ENCODE data around the gene CNNM3. TPM values are rescaled to one million over a fixed set of nuclear protein-coding genes. Genes with fewer than 3 reads are reported as not detected.
A peak's percentile ranks its signal among the peaks of the same experiment; 100 is the strongest.

CNNM3 gene
- total RNA-seq, 2 donors from 2014 or later: 17.9 to 22.0 TPM

DNA sequence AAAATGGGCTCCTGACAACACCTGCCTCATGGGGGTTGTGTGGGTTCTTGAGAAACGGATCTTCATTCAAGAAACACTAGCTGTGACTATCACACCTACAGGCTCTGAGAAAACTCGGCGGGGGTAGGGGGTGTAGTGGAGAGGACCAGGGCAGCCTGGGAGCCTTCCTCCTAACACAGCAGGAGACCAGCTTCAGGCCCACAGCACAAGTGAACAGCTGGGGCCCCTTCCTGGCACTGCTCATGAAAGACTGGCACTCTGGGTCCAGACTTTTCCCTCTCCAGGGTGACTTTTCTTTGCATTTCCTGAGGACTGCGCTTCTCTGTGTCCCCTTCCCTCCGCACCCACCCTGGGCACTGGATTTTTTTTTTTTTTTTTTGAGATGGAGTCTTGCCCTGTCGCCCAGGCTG lies 61.0 kb downstream of the CNNM3 start:
- Mint-ChIP-seq H3K4me3 (no peak overlapping the region), H3K4me1 (peaks cover 10% of the 10 kb centered on the region), H3K27me3 (no peaks in the 10 kb centered on the region), H3K27ac (no peak overlapping the region), H3K36me3 (ENCODE audit: low read depth) (no peaks in the 10 kb centered on the region), H3K9me3 (no peaks in the 10 kb centered on the region)
- ATAC-seq (replicated peaks): no peak

DNA sequence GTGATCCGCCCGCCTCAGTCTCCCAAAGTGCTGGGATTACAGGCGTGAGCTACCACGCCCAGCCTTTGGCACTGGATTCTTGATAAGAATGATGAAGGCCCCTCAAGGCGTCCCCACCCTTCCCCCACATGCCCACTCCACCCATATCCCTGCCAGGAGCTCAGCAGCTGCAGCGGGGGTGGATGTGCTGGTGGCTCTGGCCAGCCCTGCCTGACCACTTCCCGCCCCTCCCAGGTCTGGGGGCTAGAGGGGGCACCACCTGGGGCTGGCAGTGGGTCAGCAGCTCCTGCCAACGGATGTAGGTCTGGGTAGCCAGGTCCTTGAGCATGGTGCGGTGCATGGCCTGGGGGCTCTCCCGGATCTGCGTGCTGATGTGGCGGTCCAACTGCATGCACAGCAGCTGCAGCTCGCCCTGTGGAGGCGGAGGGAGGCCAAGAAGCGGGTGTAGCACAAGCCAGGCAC lies 61.6 kb downstream of the CNNM3 start:
- H3K27me3 Mint-ChIP-seq: no peaks in the 10 kb centered on the region

DNA sequence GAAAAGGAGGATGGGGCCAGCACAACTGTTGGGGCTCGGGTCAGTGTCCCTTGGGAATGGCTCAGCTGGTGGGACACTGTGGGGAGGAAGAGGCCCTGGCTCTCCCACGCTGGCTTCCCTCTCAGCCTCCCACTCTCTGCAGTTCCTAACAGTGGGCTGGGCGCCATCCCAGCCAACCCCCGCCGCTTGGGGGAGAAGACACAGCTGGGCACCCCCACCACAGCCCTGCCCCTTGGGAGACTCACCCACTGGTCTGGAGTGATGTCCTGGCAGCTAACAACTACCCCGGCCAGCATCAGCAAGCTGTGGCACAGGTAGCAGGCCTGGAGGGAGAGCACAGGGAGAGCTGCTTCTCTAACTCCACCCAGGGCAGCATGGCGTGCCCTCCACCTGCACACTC lies 62.1 kb downstream of the CNNM3 start:
- no peak for ATAC-seq (replicated peaks)
- H3K36me3 Mint-ChIP-seq (ENCODE audit: low read depth): no peaks in the 10 kb centered on the region

More for the DNA sequence above, 61.6 kb downstream of the CNNM3 start:
- Mint-ChIP-seq H3K36me3 (ENCODE audit: low read depth) (no peaks in the 10 kb centered on the region), H3K27ac (no peak overlapping the region), H3K9me3 (no peaks in the 10 kb centered on the region), H3K4me1 (peaks cover 10% of the 10 kb centered on the region), H3K4me3 (no peak overlapping the region)
- ATAC-seq (replicated peaks): no peak

DNA sequence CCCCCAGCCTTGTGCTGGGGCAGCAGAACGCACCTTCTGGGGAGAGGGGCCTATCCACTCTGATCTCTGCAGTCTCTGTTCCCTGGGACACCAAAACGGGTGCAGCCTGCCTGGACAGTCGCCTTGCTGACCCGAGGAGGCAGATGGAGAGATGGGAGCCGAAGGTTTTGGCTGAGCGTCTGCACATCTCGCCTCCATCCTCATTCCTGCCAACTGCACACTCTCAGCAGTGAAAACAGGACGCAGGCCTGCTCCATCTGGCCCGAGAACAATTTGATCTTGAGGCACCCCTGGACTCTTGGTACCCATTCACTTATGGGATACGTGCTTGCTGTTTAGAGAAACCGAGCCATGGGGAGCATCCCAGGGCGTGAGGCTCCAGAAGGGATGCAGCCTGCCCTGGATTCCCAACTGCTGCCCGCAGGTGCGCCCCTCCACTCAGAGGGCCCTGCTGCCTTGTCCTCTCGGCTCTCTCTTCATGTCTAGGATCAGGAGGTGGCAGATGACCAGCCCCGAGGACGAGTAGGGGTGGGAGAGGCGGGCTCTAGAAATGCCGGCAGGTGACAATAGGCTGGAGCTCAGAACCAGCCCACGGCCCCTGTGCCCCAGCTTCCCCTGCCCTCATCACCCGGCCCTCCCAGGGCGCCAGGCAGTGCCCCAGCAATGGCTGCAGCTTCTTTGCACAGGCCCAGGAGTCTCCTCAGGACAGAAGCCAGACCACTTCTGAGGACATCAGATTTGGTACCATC lies 62.9 kb downstream of the CNNM3 start:
- no peaks in the 10 kb centered on the region for H3K9me3 Mint-ChIP-seq
- H3K4me1 Mint-ChIP-seq: peaks cover 3% of the 10 kb centered on the region
- H3K27me3 Mint-ChIP-seq: no peaks in the 10 kb centered on the region
- H3K4me3 Mint-ChIP-seq: no peak overlapping the region
- H3K36me3 Mint-ChIP-seq (ENCODE audit: low read depth): no peaks in the 10 kb centered on the region
- no peak for ATAC-seq (replicated peaks)
- H3K27ac Mint-ChIP-seq: no peak overlapping the region

More for the DNA sequence above, 62.1 kb downstream of the CNNM3 start:
- Mint-ChIP-seq H3K9me3 (no peaks in the 10 kb centered on the region), H3K27ac (no peak overlapping the region), H3K4me3 (no peak overlapping the region), H3K4me1 (peaks cover 6% of the 10 kb centered on the region), H3K27me3 (no peaks in the 10 kb centered on the region)

DNA sequence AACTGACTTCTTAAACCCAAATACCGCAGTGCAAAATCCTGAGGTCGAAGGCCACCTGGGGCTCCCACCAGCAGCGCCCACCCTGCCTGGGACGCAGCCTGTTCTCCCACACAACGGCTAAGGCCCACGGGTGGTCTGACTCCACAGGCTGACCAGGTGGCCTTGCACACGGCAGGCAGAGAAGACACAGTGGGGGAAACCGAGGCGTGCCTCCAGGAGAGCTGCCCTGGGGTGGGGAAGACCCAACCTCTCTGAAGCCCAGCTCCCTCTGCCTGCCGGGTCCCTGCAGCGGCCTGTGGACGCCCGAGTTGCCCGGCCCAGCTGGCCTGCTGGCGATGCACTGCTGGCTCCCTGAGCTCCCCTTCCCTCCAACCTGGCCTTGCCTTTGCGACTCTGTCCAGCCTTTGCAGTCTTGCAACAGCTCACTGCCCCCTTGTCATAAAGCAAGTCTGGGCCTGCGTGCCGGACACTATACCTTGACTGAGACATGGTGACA lies 63.5 kb downstream of the CNNM3 start:
- peak overlapping the region; percentile 54 for H3K27ac Mint-ChIP-seq
- H3K9me3 Mint-ChIP-seq: no peaks in the 10 kb centered on the region
- H3K4me3 Mint-ChIP-seq: no peak overlapping the region
- H3K4me1 Mint-ChIP-seq: no peaks in the 10 kb centered on the region
- no peak for ATAC-seq (replicated peaks)
- no peaks in the 10 kb centered on the region for H3K36me3 Mint-ChIP-seq (ENCODE audit: low read depth)
- no peaks in the 10 kb centered on the region for H3K27me3 Mint-ChIP-seq

DNA sequence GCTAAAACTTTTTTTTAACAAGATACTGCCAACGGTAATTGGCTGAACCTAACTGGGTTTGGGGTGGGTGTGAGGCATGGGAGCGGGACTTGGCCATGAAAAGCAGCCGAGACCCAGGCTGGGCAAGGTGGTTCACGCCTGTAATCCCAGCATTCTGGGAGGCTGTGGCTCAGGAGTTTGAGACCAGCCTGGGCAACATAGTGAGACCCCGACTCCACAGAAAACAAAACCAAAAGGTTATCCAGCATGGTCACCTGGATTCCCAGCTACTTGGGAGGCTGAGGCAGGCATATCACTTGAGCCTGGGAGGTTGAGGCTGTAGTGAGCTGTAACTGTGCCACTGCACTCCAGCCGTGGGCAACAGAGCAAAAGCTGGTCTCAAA lies 64.8 kb downstream of the CNNM3 start:
- ATAC-seq (replicated peaks): no peak

DNA sequence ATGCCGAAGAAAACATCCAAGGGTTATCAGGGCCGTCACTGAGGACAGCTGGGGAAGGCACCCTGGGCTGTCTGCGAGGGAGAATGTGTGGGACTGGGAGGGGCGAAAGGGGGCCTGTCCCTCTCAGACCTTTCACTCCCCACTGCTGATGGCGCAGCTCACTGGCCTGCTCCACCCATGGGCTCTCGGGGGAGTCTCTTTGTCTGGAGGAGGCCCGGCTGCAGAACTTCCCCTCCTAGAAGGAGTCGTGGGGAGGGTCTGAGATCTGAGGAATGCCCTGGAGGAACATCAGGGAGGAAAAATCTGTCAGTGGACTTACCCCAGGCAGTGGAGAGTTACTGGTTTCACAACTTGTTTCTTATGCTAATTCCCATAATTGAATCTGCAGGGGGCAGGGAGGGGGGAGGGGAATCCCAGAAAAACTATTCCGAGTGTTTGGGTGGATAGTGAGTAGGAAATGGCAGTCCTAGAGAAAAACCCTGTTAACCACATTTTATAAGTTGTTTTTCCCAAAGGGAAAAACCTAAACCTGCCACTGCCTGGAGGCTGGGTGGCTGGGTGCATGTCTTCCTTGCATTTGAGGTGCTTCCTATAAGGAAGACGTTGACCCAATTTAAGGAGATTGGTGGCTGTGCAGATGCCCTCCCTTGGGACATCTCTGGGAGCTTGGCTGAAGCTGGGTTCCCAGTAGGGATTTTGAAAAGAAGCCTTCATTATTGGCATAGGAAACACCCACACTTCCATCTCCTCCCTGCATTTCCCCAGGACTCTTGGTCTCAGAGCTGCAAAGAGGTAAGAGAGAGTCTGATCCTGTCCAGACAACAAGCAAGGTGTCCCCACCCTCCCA lies 65.5 kb downstream of the CNNM3 start:
- Mint-ChIP-seq H3K4me1 (no peaks in the 10 kb centered on the region), H3K9me3 (no peaks in the 10 kb centered on the region), H3K27ac (no peak overlapping the region), H3K36me3 (ENCODE audit: low read depth) (no peaks in the 10 kb centered on the region), H3K4me3 (no peak overlapping the region), H3K27me3 (no peaks in the 10 kb centered on the region)
- ATAC-seq (replicated peaks): no peak

More for the DNA sequence above, 64.8 kb downstream of the CNNM3 start:
- Mint-ChIP-seq H3K27ac (no peak overlapping the region), H3K27me3 (no peaks in the 10 kb centered on the region), H3K4me1 (no peaks in the 10 kb centered on the region), H3K36me3 (ENCODE audit: low read depth) (no peaks in the 10 kb centered on the region), H3K4me3 (no peak overlapping the region), H3K9me3 (no peaks in the 10 kb centered on the region)

DNA sequence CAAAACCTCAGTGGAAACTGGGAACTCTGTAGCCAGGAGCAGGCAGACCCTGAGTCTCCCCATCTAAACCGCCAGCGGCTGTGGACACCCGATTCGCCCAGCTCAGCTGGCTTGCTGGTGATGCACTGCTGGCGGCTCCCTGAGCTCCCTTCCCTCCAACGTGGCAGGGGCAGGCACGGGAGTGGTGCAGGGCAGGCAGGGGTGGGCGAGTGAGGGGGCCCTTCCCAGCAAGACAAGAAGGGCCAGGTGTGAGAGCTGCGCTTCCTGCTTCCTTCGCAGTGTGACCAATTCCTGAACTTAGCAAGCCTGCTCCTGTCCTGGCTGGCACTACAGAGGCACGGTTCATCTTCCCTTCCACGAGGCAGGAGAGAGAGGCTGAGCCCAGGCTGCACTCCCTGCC lies 66.2 kb downstream of the CNNM3 start:
- H3K27me3 Mint-ChIP-seq: no peaks in the 10 kb centered on the region
- H3K36me3 Mint-ChIP-seq (ENCODE audit: low read depth): no peaks in the 10 kb centered on the region
- H3K4me3 Mint-ChIP-seq: no peak overlapping the region
- H3K4me1 Mint-ChIP-seq: no peaks in the 10 kb centered on the region
- H3K9me3 Mint-ChIP-seq: no peaks in the 10 kb centered on the region
- H3K27ac Mint-ChIP-seq: no peak overlapping the region
- ATAC-seq (replicated peaks): no peak

DNA sequence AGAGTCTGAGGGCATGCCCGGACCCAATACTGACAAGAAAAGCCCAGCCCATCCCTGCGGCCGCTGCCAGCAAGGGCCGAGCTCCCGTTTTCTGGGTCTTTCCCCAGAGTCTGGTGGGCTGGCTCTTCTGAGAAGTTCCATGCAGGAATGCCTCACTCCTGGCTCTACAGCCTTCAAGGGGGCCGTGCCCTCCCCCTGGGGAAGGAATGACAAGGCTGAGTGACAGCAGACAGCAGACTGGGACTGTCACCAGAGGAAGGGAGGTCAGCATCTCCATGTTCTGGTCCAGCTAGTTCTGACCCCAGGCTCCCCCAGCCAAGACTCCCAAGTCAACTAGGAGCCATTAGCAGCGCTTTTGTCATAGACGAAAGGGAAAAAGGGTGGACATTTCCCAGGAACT lies 66.8 kb downstream of the CNNM3 start:
- no peaks in the 10 kb centered on the region for H3K4me1 Mint-ChIP-seq
- no peak for ATAC-seq (replicated peaks)
- no peaks in the 10 kb centered on the region for H3K27me3 Mint-ChIP-seq
- no peaks in the 10 kb centered on the region for H3K36me3 Mint-ChIP-seq (ENCODE audit: low read depth)
- no peaks in the 10 kb centered on the region for H3K9me3 Mint-ChIP-seq
- H3K27ac Mint-ChIP-seq: no peak overlapping the region
- no peak overlapping the region for H3K4me3 Mint-ChIP-seq

DNA sequence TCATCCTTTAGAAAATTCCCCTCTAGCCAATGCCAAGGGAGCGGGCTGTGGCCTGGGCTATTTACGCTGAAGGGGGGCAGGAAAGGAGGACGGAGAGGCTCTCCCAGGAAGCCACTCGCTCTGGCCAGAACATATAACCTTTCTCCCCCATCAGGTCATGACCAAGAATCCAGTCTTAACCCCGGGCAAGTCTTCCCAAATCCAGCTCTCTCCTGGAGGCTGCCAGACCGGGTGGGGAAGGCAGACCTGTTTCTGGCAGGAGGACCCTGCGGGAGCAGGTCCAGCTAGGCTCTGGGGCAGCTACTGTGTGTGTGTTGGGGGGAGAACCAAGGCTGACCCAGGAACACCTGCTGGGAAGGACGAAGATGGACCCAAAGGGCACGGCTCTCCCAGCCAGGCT lies 67.2 kb downstream of the CNNM3 start:
- Mint-ChIP-seq H3K36me3 (ENCODE audit: low read depth) (no peaks in the 10 kb centered on the region), H3K4me3 (no peak overlapping the region), H3K27me3 (no peaks in the 10 kb centered on the region), H3K9me3 (no peaks in the 10 kb centered on the region), H3K27ac (no peak overlapping the region), H3K4me1 (no peaks in the 10 kb centered on the region)
- ATAC-seq (replicated peaks): no peak

Other genes with a start within 250 kb of the CNNM3 start
- 10 to 100 TPM; 59.5 to 59.7 TPM for gene KANSL3, start 178.0 kb upstream of the CNNM3 start, total RNA-seq
- gene FER1L5, start 173.5 kb upstream of the CNNM3 start, total RNA-seq: not detected
- 1 to 10 TPM; 8.2 to 8.5 TPM for gene LMAN2L, start 76.2 kb upstream of the CNNM3 start, total RNA-seq
- gene CNNM4, start 55.4 kb upstream of the CNNM3 start, total RNA-seq: 1 to 10 TPM; 7.5 to 8.7 TPM
- gene ANKRD23, start 27.8 kb downstream of the CNNM3 start, total RNA-seq: 10 to 100 TPM in 1 of 2 donors, 1 to 10 TPM in 1; 6.8 to 11.7 TPM
- 10 to 100 TPM; 25.2 to 52.3 TPM for gene ANKRD39, start 41.7 kb downstream of the CNNM3 start, total RNA-seq
- 1 to 10 TPM; 8.3 to 9.6 TPM for gene SEMA4C, start 53.8 kb downstream of the CNNM3 start, total RNA-seq
- gene FAM178B, start 170.3 kb downstream of the CNNM3 start, total RNA-seq: not detected